Measurements from ENCODE around the gene ARPC3. TPM values are rescaled to one million over a fixed set of nuclear protein-coding genes. Genes with fewer than 3 reads are reported as not detected.

Gene ARPC3
- 238 TPM for total RNA-seq
- long read RNA-seq, transcript ARPC3-201 (7 exons, 1,014 nt), result major isoform, 94 of 98 reads
- long read RNA-seq, partial matches to known transcripts, result 1 of 98 reads
- long read RNA-seq, other reads (novel, unspliced or antisense), result 3 of 98 reads

DNA sequence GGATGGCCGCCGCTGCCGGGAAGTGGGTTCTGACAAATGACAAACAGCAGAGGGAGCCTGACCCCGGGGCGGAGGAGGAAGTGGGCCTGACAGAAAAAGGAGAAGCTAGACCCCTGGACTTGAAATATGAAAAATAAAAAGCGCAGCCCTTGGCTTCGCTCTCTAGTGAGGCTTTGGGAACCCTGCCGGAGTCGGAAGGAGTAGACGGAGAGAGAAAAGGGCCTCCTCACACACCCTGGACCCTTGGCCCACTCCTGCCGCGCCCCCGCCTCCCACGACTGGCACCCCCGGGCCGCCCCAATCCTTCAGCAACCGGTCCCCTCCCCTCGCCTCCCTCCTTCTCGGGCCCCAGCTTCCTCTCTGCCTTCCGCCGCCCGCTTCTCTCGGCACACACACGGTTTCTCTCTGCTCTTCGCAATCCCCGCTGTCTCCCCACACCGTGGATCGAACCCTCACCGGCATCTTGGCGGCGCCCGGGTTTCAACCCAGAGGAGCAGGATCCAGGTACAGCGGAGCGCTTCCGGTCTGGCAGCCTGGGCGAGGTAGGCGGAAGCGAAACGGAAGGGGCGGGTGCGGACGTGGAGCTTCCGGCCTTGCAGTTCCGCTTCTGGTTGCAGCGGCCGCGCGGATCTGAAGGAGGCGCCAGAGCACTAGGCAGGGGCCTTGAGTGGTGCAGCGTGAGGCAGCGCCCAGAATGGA is at the start of gene ARPC3:
TSS of gene ARPC3 (minus strand) at position 539 of the 699 bp plus-strand sequence. CDS start at position 462, 77 bp downstream.
- TF ChIP-seq, protein P1, sequence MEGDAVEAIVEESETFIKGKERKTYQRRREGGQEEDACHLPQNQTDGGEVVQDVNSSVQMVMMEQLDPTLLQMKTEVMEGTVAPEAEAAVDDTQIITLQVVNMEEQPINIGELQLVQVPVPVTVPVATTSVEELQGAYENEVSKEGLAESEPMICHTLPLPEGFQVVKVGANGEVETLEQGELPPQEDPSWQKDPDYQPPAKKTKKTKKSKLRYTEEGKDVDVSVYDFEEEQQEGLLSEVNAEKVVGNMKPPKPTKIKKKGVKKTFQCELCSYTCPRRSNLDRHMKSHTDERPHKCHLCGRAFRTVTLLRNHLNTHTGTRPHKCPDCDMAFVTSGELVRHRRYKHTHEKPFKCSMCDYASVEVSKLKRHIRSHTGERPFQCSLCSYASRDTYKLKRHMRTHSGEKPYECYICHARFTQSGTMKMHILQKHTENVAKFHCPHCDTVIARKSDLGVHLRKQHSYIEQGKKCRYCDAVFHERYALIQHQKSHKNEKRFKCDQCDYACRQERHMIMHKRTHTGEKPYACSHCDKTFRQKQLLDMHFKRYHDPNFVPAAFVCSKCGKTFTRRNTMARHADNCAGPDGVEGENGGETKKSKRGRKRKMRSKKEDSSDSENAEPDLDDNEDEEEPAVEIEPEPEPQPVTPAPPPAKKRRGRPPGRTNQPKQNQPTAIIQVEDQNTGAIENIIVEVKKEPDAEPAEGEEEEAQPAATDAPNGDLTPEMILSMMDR (IDR thresholded peaks at IDR 0.05), result peak; percentile 84
- peaks cover 56% of the 10 kb centered on the region for H3K36me3 ChIP-seq
- DNase-seq, result peak; percentile 98
- H3K9me3 ChIP-seq, result no peaks in the 10 kb centered on the region
- H3K27ac ChIP-seq, result peak within 1 kb of the TSS; percentile 98
- H3K27me3 ChIP-seq, result no peaks in the 10 kb centered on the region
- intact Hi-C loops (cut with DNase I), result no loop called here
- H3K4me1 ChIP-seq, result peaks cover 25% of the 10 kb centered on the region
- peak within 1 kb of the TSS; percentile 84 for H3K4me3 ChIP-seq
- ATAC-seq, result peak; percentile 99

DNA sequence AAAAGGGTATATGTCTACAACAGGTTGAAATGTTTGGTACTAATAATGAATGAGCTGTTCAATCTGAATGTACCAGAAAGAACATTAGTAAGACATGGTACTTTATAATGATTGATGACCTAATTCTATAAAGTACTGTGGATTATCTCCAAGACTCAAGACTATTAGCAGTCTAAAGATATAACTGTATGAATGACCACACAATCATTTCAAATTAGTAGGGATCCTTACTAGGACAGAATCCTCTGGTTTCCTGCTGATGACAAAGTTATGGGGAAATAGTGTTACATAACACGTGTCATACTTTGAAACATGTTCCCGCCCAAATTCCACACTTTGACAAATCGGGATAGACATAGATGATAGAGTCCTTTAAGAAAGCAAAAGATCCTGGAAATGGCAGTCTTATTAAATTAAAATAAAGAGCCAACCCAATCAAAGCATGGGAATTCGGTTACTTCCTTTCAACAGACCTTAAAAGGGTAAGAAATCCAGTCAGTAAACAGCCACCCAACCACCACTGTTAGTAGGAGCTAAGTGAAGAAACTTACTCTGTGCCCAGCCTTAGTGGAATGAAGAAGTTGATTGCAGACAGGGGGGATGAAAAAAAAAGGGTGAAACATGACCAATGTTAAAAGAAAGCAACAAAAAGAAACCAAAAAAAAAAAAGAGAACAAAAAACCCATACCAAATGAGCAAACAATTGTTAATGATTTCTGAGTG is 49.0 kb upstream of the ARPC3 start:
- no peak for ATAC-seq
- no peak for DNase-seq
- no peaks in the 10 kb centered on the region for H3K27me3 ChIP-seq
- H3K4me3 ChIP-seq, result no peak overlapping the region
- no peaks in the 10 kb centered on the region for H3K9me3 ChIP-seq
- peaks cover 31% of the 10 kb centered on the region for H3K4me1 ChIP-seq
- TF ChIP-seq, protein P1 (IDR thresholded peaks at IDR 0.05), result no peak
- peaks cover 26% of the 10 kb centered on the region for H3K36me3 ChIP-seq
- intact Hi-C loops (cut with DNase I), result no loop called here
- peak overlapping the region; percentile 20 for H3K27ac ChIP-seq

DNA sequence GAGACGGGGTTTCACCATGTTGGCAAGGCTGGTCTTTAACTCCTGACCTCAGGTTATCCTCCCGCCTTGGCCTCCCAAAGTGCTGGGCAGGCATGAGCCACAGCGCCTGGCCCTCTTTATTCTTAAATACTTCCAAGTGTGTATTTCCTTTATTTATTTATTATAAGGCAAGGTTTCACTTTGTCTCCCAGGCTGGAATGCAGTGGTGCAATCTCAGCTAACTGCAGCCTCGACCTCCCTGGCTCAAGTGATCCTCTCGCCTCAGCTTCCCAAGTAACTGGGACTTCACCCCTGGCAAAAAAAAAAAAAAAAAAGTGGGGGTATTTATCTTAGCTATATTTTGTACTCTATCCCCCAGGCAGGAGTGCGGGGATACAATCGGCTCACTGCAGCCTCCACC is 25.3 kb upstream of the ARPC3 start:
- Histone ChIP-seq H3K4me1 (no peaks in the 10 kb centered on the region), H3K4me3 (no peak overlapping the region), H3K36me3 (no peaks in the 10 kb centered on the region), H3K9me3 (no peaks in the 10 kb centered on the region), H3K27me3 (no peaks in the 10 kb centered on the region), H3K27ac (no peak overlapping the region)
- no peak for DNase-seq
- intact Hi-C loops (cut with DNase I), result no loop called here
- ATAC-seq, result no peak
- TF ChIP-seq, protein P1 (IDR thresholded peaks at IDR 0.05), result no peak

DNA sequence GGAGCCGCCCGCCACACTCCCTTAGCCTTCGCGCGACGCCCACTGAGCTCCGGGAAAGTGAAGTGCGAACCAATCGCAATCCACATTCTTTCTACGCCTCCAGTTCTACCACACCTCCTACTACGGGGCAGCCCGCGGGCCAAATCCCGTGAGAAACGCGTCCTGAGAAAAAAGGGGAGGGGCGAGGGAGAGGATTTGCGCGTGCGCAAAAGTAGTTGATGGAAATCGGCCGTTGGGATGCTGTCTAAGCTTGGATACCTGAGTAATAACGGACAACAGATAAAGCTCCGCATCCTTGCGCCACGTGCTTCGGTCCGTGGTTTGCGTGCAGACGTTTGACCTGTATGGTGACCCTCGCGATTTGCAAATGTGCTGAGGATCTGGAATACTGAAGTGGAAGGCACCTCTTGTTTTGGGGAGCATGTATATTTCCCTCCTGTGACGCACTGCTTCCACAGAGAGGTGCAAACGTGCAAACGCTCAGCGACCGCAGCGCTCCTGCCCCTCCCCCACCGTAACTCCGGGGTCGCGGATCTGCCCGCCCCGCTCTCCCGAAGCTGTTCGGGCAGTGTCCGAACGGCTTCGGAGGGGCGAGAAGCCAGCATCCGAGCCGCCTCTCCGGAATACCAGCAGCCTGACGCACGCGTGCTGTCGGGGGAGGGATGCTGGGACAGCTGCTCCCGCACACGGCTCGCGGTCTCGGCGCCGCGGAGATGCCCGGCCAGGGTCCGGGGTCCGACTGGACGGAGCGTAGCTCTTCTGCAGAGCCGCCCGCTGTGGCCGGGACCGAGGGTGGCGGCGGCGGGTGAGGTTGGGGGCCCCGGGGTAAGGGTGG is 18.3 kb upstream of the ARPC3 start, which contains the start of the genes FAM216A and GPN3:
TSS of gene FAM216A (plus strand) at position 632 of the 835 bp plus-strand sequence. CDS start at position 663, 31 bp downstream.
TSS of gene GPN3 (minus strand) at position 44 of the 835 bp plus-strand sequence. CDS start 54 bp downstream, outside the sequence.
- Histone ChIP-seq H3K27ac (peak within 1 kb of the TSS; percentile 93), H3K4me1 (peaks cover 20% of the 10 kb centered on the region), H3K4me3 (peak within 1 kb of the TSS; percentile 76), H3K9me3 (no peaks in the 10 kb centered on the region), H3K27me3 (no peaks in the 10 kb centered on the region), H3K36me3 (peaks cover 15% of the 10 kb centered on the region)
- DNase-seq (peak; percentile 97), ATAC-seq (peak; percentile 95)
- TF ChIP-seq, protein P1 (IDR thresholded peaks at IDR 0.05), result no peak
- intact Hi-C loops (cut with DNase I), result no loop called here

DNA sequence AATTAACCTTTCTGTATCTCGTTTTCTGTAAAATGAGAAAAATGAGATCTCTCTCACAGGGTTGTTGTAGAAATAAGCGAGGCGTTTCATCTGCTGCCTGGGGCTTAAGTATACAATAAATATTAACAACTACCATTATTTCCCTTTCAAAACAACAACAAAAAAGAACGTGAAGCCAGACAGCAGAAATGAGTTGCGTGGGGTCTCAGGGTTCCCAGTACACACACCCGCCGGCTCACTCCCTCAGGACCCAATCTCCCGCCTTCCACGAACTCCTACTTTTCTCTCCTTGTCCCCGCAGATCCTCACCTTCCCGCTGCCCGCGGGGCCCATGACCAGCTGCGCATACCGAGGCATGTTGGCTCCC is 17.7 kb upstream of the ARPC3 start:
- ATAC-seq (no peak), DNase-seq (no peak)
- TF ChIP-seq, protein P1 (IDR thresholded peaks at IDR 0.05), result no peak
- H3K36me3 ChIP-seq, result peaks cover 21% of the 10 kb centered on the region
- peaks cover 20% of the 10 kb centered on the region for H3K4me1 ChIP-seq
- H3K27ac ChIP-seq, result peak overlapping the region; percentile 93
- H3K4me3 ChIP-seq, result peak overlapping the region; percentile 76
- no peaks in the 10 kb centered on the region for H3K27me3 ChIP-seq
- intact Hi-C loops (cut with DNase I), result no loop called here
- no peaks in the 10 kb centered on the region for H3K9me3 ChIP-seq

All from upper lobe of right lung (tissue), 1 donor.